SH-SY5Y (cell line): ENCODE data around the gene CRMP1.

Experiments used
- GATA2 ChIP-seq: IDR thresholded peaks from 2 replicates; pipeline ENCODE4 v1.6.1; 2011; ENCODE audit warnings: mild to moderate bottlenecking, low read depth, low read length
- GATA3 ChIP-seq: IDR thresholded peaks from 2 replicates; pipeline ENCODE4 v1.6.1; 2011; ENCODE audit warnings: low read depth, mild to moderate bottlenecking, low read length, moderate library complexity

DNA sequence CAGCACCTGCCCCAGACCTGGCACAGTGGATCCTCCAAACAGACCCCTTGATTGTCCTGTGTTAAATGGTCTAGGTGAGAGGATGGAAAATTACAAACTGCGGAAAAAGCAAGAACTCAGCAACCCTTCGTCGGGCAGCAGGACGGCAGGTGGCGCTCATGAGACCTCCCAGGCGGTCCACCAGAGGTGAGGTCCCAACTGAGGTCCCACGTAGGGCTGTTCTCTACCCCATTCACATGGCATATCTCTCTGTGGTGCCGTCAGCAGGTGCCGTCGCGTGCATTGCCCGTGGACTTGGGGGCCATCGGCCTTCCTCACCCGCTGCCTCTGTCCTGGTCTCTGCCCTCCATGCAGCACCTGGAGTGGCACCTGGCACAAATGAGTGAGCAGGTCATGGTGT is 88.2 kb downstream of the CRMP1 start:
- TF ChIP-seq GATA2 (no peak), GATA3 (no peak)
